Placental epithelial cell (primary cell): Measurements from ENCODE around the gene DNAAF3. TPM values are rescaled to one million over a fixed set of nuclear protein-coding genes. Genes with fewer than 3 reads are reported as not detected.

ENCODE experiments used
- small RNA-seq: library from RNA; depleted of rRNA; stranded (forward); fragments of <200 nt; gene quantifications from one replicate; pipeline ENCODE3, GENCODE V24; 2012
- total RNA-seq: library from RNA; depleted of rRNA; stranded (reverse); fragments of >200 nt; gene quantifications from 2 replicates; pipeline ENCODE4 v1.2.3, GENCODE V29; 2012

Gene DNAAF3
- total RNA-seq = 0.76 TPM in 1 of 2 replicates, not detected in the other

GRCh38 chr19:55166530-55167268 is at the start of gene DNAAF3:
Gene DNAAF3 (minus strand): TSS chr19:55166613. CDS start chr19:55166413, 200 bp downstream.

GRCh38 chr19:55208880-55209692 is 42.7 kb upstream of the DNAAF3 start, which contains the start of gene PTPRH:
Gene PTPRH (minus strand): TSS chr19:55209501. CDS start chr19:55209433, 68 bp downstream.

GRCh38 chr19:55179606-55180484 is 13.4 kb upstream of the DNAAF3 start, which contains the start of gene SYT5:
Gene SYT5 (minus strand): TSS chr19:55180289. CDS start chr19:55179041, 1,248 bp downstream.

GRCh38 chr19:55157064-55157908 is 9.1 kb downstream of the DNAAF3 start, which contains the start of gene TNNI3:
Gene TNNI3 (minus strand): TSS chr19:55157732. CDS start chr19:55157589, 143 bp downstream.

GRCh38 chr19:55149078-55150003 is 17.1 kb downstream of the DNAAF3 start, which contains the start of gene TNNT1:
Gene TNNT1 (minus strand): TSS chr19:55149206. CDS start chr19:55147157, 2,049 bp downstream.

GRCh38 chr19:55116859-55117662 is 49.4 kb downstream of the DNAAF3 start, which contains the start of gene PPP1R12C:
Gene PPP1R12C (minus strand): TSS chr19:55117637. CDS start chr19:55117543, 94 bp downstream.

Small RNA genes lying within 50 kb of the gene (small RNA-seq; reads per million reads assigned to genes)
- gene MIR7975 (not detected), gene RF01210 (0.14 reads per million)

Other genes with a start within 250 kb of the DNAAF3 start
- 0.33 TPM in 1 of 2 replicates, not detected in the other for gene NLRP7, start 219.1 kb downstream of the DNAAF3 start, total RNA-seq
- gene NLRP2, start 200.2 kb downstream of the DNAAF3 start, total RNA-seq = 21.2 and 23.0 TPM in 2 replicates
- gene GP6, start 128.3 kb downstream of the DNAAF3 start, total RNA-seq = 0.39 and 1.8 TPM in 2 replicates
- 23.2 and 55.0 TPM in 2 replicates for gene RDH13, start 103.5 kb downstream of the DNAAF3 start, total RNA-seq
- 45.9 and 64.6 TPM in 2 replicates for gene EPS8L1, start 90.7 kb downstream of the DNAAF3 start, total RNA-seq
- 53.4 and 55.2 TPM in 2 replicates for gene PPP1R12C, start 49.0 kb downstream of the DNAAF3 start, total RNA-seq
- 28.4 and 80.9 TPM in 2 replicates for gene TNNT1, start 17.4 kb downstream of the DNAAF3 start, total RNA-seq
- 0.43 TPM in 1 of 2 replicates, not detected in the other for gene TNNI3, start 8.9 kb downstream of the DNAAF3 start, total RNA-seq
- not detected in 2 replicates for gene SYT5, start 13.7 kb upstream of the DNAAF3 start, total RNA-seq
- under 0.01 and 0.22 TPM in 2 replicates for gene PTPRH, start 42.9 kb upstream of the DNAAF3 start, total RNA-seq
- gene TMEM86B, start 62.1 kb upstream of the DNAAF3 start, total RNA-seq = 3.9 TPM in 2 replicates
- gene PPP6R1, start 92.4 kb upstream of the DNAAF3 start, total RNA-seq = 32.2 and 54.1 TPM in 2 replicates
- gene HSPBP1, start 113.5 kb upstream of the DNAAF3 start, total RNA-seq = 20.4 and 64.0 TPM in 2 replicates
- gene BRSK1, start 117.4 kb upstream of the DNAAF3 start, total RNA-seq = 0.79 and 2.2 TPM in 2 replicates
- gene TMEM150B, start 158.7 kb upstream of the DNAAF3 start, total RNA-seq = not detected in 2 replicates
- 10.5 and 24.3 TPM in 2 replicates for gene KMT5C, start 173.3 kb upstream of the DNAAF3 start, total RNA-seq
- 0.11 and 0.79 TPM in 2 replicates for gene COX6B2, start 188.1 kb upstream of the DNAAF3 start, total RNA-seq
- 0.39 TPM in 1 of 2 replicates, not detected in the other for gene GARIN5B, start 196.6 kb upstream of the DNAAF3 start, total RNA-seq
- gene IL11, start 203.8 kb upstream of the DNAAF3 start, total RNA-seq = 5.1 and 7.7 TPM in 2 replicates
- gene TMEM190, start 210.2 kb upstream of the DNAAF3 start, total RNA-seq = 2.0 TPM in 1 of 2 replicates, not detected in the other
- gene TMEM238, start 217.7 kb upstream of the DNAAF3 start, total RNA-seq = 0.39 and 3.7 TPM in 2 replicates
- 362 and 492 TPM in 2 replicates for gene RPL28, start 219.3 kb upstream of the DNAAF3 start, total RNA-seq
- 30.2 and 81.9 TPM in 2 replicates for gene UBE2S, start 241.2 kb upstream of the DNAAF3 start, total RNA-seq